GM12878 (cell line): ENCODE results near the gene GPC6. TPM values are rescaled to one million over a fixed set of nuclear protein-coding genes. Genes with fewer than 3 reads are reported as not detected.

ENCODE experiments used
- ATAC-seq: fragments of 200-7000 bp; cut with Tn5 transposase; 3 replicates; pipeline ENCODE4 v1.9.1; 2020; ENCODE audit warnings: mild to moderate bottlenecking, moderate library complexity
- BruUV-seq: library from RNA; stranded (reverse); fragments of 400-500 nt; replicated peaks from 2 replicates; lab custom pipeline; 2021; lab: Mats Ljungman, UMichigan
- CTCF ChIA-PET: fragments of 300-600 bp; sonication (Branson Sonifier 250); formaldehyde crosslinking; extraction: SDS; loops from one replicate; lab custom pipeline; 2021; ENCODE audit warnings: inconsistent platforms; lab: Yijun Ruan, JAX
- POLR2A ChIA-PET: fragments of 350-600 bp; formaldehyde crosslinking; extraction: SDS; loops from one replicate; lab custom pipeline; 2021; ENCODE audit warnings: inconsistent platforms; lab: Charles Lee
- RAD21 ChIA-PET: fragments of 300-600 bp; sonication (Branson Sonifier 250); formaldehyde crosslinking; loops from one replicate; lab custom pipeline; 2023; ENCODE audit warnings: antibody characterized with exemption; ENCODE audit not compliant: unreplicated experiment; lab: Charles Lee
- SMC1A ChIA-PET: fragments of 300-600 bp; sonication (Branson Sonifier 250); formaldehyde crosslinking; loops from one replicate; lab custom pipeline; 2023; ENCODE audit not compliant: unreplicated experiment, uncharacterized antibody; lab: Charles Lee
- DNase-seq: peaks from one replicate; pipeline ENCODE4 v3.0.0-alpha.2; 2011; ENCODE audit warnings: low read depth, low spot score
- FAIRE-seq: peaks from 3 replicates; lab custom pipeline; 2011; peaks lifted over from hg19 to GRCh38; lab: Jason Lieb, UNC
- H2AFZ ChIP-seq: 2 replicates; pipeline ENCODE4 v1.6.0; 2011; ENCODE audit warnings: low read depth, low read length, control low read depth; ENCODE audit not compliant: control insufficient read depth
- H3K27ac ChIP-seq: 2 replicates; pipeline ENCODE4 v1.5.1; 2011; ENCODE audit warnings: control low read depth; ENCODE audit not compliant: control insufficient read depth, insufficient read depth
- H3K27me3 ChIP-seq, 2 experiments: replicated peaks in 1 of 2; 2 replicates each; pipeline versions ENCODE4 v1.6.0 to v1.6.1; 2011; ENCODE audit warnings: low read length in 1 of 2; ENCODE audit not compliant: control insufficient read depth in 2 of 2, insufficient read depth in 2 of 2
- H3K36me3 ChIP-seq, 2 experiments: 2 replicates each; pipeline ENCODE4 v1.5.1; 2011; ENCODE audit warnings: low read length in 1 of 2; ENCODE audit not compliant: control insufficient read depth in 2 of 2, insufficient read depth in 2 of 2
- H3K4me1 ChIP-seq: 2 replicates; pipeline ENCODE4 v1.6.1; 2011; ENCODE audit warnings: mild to moderate bottlenecking, low read length, moderate library complexity, mixed read lengths; ENCODE audit not compliant: control insufficient read depth, insufficient read depth
- H3K4me2 ChIP-seq: 2 replicates; pipeline ENCODE4 v1.6.0; 2011; ENCODE audit warnings: control low read depth; ENCODE audit not compliant: control insufficient read depth, insufficient read depth
- H3K4me3 ChIP-seq: fragments of 200-600 bp; sonication (generic); 2 replicates; pipeline ENCODE4 v1.5.1; 2016
- H3K79me2 ChIP-seq: 2 replicates; pipeline ENCODE4 v1.6.0; 2011; ENCODE audit warnings: low read length; ENCODE audit not compliant: control insufficient read depth, insufficient read depth
- H3K9ac ChIP-seq: 2 replicates; pipeline ENCODE4 v1.8.0; 2011; ENCODE audit warnings: low read length, control low read depth, mixed read lengths; ENCODE audit not compliant: control insufficient read depth, insufficient read depth
- H3K9me3 ChIP-seq: replicated peaks from 3 replicates; pipeline ENCODE4 v1.5.1; 2011; ENCODE audit warnings: mild to moderate bottlenecking, low read length; ENCODE audit not compliant: control insufficient read depth, insufficient read depth
- H4K20me1 ChIP-seq: 2 replicates; pipeline ENCODE4 v1.6.0; 2011; ENCODE audit not compliant: control insufficient read depth, insufficient read depth
- MXI1 ChIP-seq: fragments of 150-350 bp; IDR thresholded peaks from 2 replicates; pipeline ENCODE4 v1.6.1; 2011; ENCODE audit warnings: low read depth, mild to moderate bottlenecking, inconsistent platforms, low read length, improper control_type of control experiment
- PML ChIP-seq: IDR thresholded peaks from 2 replicates; pipeline ENCODE4 v1.6.1; 2012; ENCODE audit warnings: low read length, inconsistent platforms
- PRDM15 ChIP-seq: fragments of 450-650 bp; formaldehyde crosslinking; IDR thresholded peaks from 2 replicates; pipeline ENCODE4 v1.4.0; 2020; ENCODE audit warnings: mild to moderate bottlenecking, moderate library complexity
- SUZ12 ChIP-seq: fragments of 200-600 bp; sonication (generic); IDR thresholded peaks from one replicate; pipeline ENCODE4 v1.6.1; 2018; ENCODE audit warnings: antibody characterized with exemption, mild to moderate bottlenecking; ENCODE audit not compliant: unreplicated experiment
- ZBED1 ChIP-seq: IDR thresholded peaks from 2 replicates; pipeline ENCODE4 v1.6.1; 2016; ENCODE audit warnings: borderline replicate concordance
- WGBS: methylation state at CpG from one replicate; pipeline ENCODE4 v1.1.6; 2016; ENCODE audit warnings: low lambda C conversion rate; ENCODE audit not compliant: insufficient replicate concordance, insufficient coverage; ENCODE audit errors: missing lambda C conversion rate; 5-methylcytosine and 5-hydroxymethylcytosine counted together
- in situ Hi-C: fragments of 300-500 bp; cut with MboI; formaldehyde crosslinking; loops from 9 replicates; pipeline ENCODE4 v1.14.3; 2018; ENCODE audit warnings: mixed read lengths
- intact Hi-C: fragments of 100-400 bp; cut with micrococcal nuclease; formaldehyde crosslinking; loops from one replicate; pipeline ENCODE4 v1.14.2; 2022; ENCODE audit not compliant: unreplicated experiment
- polyA plus RNA-seq, 11 experiments: library from polyadenylated mRNA; depleted of rRNA in 4 of 11; unstranded in 6 of 11; stranded (reverse) in 5 of 11; fragments of >200 nt; fragmentation: Nextera tagmentation in 4 of 11; fragmentation: Illumina TruSeq in 1 of 11; extraction: Ambion mirVana in 4 of 11; extraction: Trizol in 1 of 11; gene quantifications; 1 replicate in 1 of 11; 2 replicates in 10 of 11; pipeline versions ENCODE4 v1.2.1 to v1.2.3, GENCODE V29; 2011 to 2016; ENCODE audit warnings: inconsistent platforms in 2 of 11, missing spikeins in 2 of 11, low read depth in 1 of 11
- total RNA-seq, 4 experiments: library from RNA; depleted of rRNA in 3 of 4; stranded (reverse); fragments of >200 nt in 3 of 4; fragmentation: Illumina TruSeq in 1 of 4; extraction: Trizol in 1 of 4; gene quantifications; 2 replicates each; pipeline versions ENCODE4 v1.2.1 to v1.2.3, GENCODE V29; 2013 to 2021

The GPC6 gene
- total and polyA plus RNA-seq, 10 of the 15 experiments (the other 5 are each of a cell fraction or from before 2014, with no cell fraction given), result 0.03 to 0.04 (median 0.03) TPM; not detected in 7

- DNase-seq (no peak), FAIRE-seq (no peak), ATAC-seq (no peak)
- H3K9me3 ChIP-seq, result no peaks in the 10 kb centered on the region
- no TSS peak for BruUV-seq
- H4K20me1 ChIP-seq, result no peaks in the 10 kb centered on the region
- WGBS, result 58% methylated on average over 3 of the region's 3 CpGs
- in situ Hi-C loops, result no loop called here
- no peak overlapping the region for H3K9ac ChIP-seq
- H3K4me2 ChIP-seq, result no peak overlapping the region
- H3K4me1 ChIP-seq, result no peaks in the 10 kb centered on the region
- CTCF ChIA-PET, result no interaction called here
- no peak overlapping the region for H3K27ac ChIP-seq
- intact Hi-C loops, result no loop called here
- RAD21 ChIA-PET, result no interaction called here
- POLR2A ChIA-PET, result no interaction called here
- no peaks in the 10 kb centered on the region for H3K36me3 ChIP-seq
- H3K27me3 ChIP-seq, result no peaks in the 10 kb centered on the region
- H3K79me2 ChIP-seq, result no peaks in the 10 kb centered on the region
- SMC1A ChIA-PET, result no interaction called here
- H3K4me3 ChIP-seq, result no peak overlapping the region
- no peak for TF ChIP-seq PRDM15 (CRISPR knock-in tag)
- TF ChIP-seq PML, result no peak
- no peak for TF ChIP-seq ZBED1
- no peak for TF ChIP-seq MXI1
- TF ChIP-seq SUZ12, result no peak
- no peak overlapping the region for H2AFZ ChIP-seq
Observed at GRCh38 chr13:94412870-94413597, 1186.4 kb downstream of the GPC6 start.
